GM15510 (cell line): ENCODE data around the gene SGMS1.
A peak's percentile ranks its signal among the peaks of the same experiment; 100 is the strongest.

Experiments used
- POLR2A ChIP-seq: IDR thresholded peaks from 3 replicates; pipeline ENCODE4 v1.6.1; 2011; ENCODE audit warnings: borderline replicate concordance; ENCODE audit not compliant: insufficient read length; ENCODE audit errors: extremely low read depth

SGMS1 gene

GRCh38 chr10:50629495-50630122 lies 5.9 kb upstream of the SGMS1 start:
- TF ChIP-seq POLR2A = no peak

- TF ChIP-seq POLR2A = no peak
Measured at GRCh38 chr10:50627896-50628295, 4.1 kb upstream of the SGMS1 start.

GRCh38 chr10:50627443-50627842 lies 3.7 kb upstream of the SGMS1 start:
- no peak for TF ChIP-seq POLR2A

- no peak for TF ChIP-seq POLR2A
Measured at GRCh38 chr10:50625649-50626132, 1.9 kb upstream of the SGMS1 start.

- TF ChIP-seq POLR2A = peak; percentile 77
Measured at GRCh38 chr10:50624866-50625501, 1.2 kb upstream of the SGMS1 start.

GRCh38 chr10:50624413-50624865 lies 683 bp upstream of the SGMS1 start:
- no peak for TF ChIP-seq POLR2A

GRCh38 chr10:50622706-50623662 lies 772 bp downstream of the SGMS1 start:
- TF ChIP-seq POLR2A = no peak

GRCh38 chr10:50621968-50622705 lies 1.6 kb downstream of the SGMS1 start:
- TF ChIP-seq POLR2A = no peak

- no peak for TF ChIP-seq POLR2A
Measured at GRCh38 chr10:50620899-50621298, 2.9 kb downstream of the SGMS1 start.

GRCh38 chr10:50619882-50620281 lies 3.9 kb downstream of the SGMS1 start:
- no peak for TF ChIP-seq POLR2A

- no peak for TF ChIP-seq POLR2A
Measured at GRCh38 chr10:50619166-50619565, 4.6 kb downstream of the SGMS1 start.

GRCh38 chr10:50618624-50619023 lies 5.1 kb downstream of the SGMS1 start:
- no peak for TF ChIP-seq POLR2A

GRCh38 chr10:50615658-50616057 lies 8.1 kb downstream of the SGMS1 start:
- TF ChIP-seq POLR2A = no peak

- no peak for TF ChIP-seq POLR2A
Measured at GRCh38 chr10:50614444-50615137, 9.2 kb downstream of the SGMS1 start.
